ACHN (cell line): Measurements from ENCODE around the gene LRRC42.
"Not testable (repeated sequence)": the region's sequence is repeated elsewhere in the genome, so short reads cannot be mapped to it uniquely, and the experiment has no call there.

ENCODE experiments used
- DNase-seq: peaks from one replicate; pipeline ENCODE4 v3.0.0-alpha.2; 2015
- in situ Hi-C: cut with HindIII; loops from 2 replicates; pipeline ENCODE4 v1.10.0; 2017; ENCODE audit warnings: low sequenced_read_pairs, low pct_ligation_motif_present, low pct_unique_long_range_greater_than_20kb

The LRRC42 gene

DNA sequence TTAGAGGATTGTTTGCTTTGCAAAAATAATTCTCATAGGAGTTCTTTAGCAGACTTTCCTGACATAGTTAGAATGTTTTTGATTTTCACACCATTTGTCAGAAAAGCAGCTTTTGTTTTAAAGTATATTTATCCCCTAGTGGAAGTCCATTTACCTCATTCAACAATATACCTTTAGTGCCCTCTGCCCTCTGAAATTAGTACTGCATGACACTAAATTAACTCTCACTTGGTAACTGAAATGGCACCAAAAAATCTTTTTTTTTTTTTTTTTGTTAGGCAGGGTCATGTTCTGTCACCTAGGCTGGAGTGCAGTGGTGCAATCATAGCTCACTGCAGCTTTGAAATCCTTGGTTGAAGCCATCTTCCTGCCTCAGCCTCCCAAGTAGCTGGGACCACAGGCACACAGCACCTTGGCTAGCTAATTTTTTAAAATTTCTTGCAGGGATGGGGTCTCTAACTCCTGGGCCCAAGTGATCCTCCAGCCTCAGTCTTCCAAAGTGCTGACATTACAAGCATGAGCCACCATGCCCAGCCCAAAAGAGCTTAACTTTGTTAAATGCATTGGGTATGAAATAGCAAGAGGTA lies 13.6 kb downstream of the LRRC42 start:
- DNase-seq: peak; percentile 46
- in situ Hi-C loops: no loop called here

DNA sequence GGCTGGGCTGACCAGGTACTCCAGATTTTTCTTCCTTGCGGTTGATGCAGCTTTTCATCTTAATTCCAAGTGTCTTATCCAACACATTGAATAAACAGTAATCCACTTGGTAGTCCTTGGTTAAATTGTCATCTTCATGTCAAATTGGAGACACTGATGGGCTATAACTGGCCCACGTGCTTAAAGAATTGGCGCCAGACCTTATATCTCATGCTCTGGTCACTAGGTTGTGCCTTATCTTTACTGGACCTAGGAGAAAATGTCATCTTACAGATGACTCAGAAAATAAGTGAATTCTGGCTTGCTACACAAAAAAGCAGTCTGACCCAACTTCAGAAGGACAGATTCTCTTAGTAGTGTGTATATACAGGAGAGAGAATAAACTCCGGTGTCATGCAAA lies 16.2 kb downstream of the LRRC42 start:
- in situ Hi-C loops: no loop called here

DNA sequence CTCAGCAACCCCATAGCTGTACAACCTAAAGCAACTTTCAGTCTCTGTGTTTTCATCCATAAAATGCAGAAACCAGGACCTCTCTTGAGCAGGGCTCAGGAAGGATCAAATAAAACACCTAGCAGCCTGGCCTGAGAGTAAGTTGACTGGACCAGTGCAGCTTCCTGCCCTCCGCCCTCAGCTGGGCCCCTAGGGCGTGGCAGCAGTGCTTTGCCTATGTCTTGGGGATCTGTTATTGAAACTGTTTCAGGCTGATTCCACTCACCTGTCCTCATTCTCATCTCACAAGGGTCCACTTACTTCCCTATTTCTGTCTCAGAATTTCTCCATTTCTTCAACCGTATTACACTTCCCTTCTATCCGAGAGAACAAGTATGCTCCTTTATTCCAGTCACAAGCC lies 17.3 kb downstream of the LRRC42 start:
- DNase-seq: no peak
- in situ Hi-C loops: no loop called here

More for the DNA sequence above, 16.2 kb downstream of the LRRC42 start:
- DNase-seq: no peak

DNA sequence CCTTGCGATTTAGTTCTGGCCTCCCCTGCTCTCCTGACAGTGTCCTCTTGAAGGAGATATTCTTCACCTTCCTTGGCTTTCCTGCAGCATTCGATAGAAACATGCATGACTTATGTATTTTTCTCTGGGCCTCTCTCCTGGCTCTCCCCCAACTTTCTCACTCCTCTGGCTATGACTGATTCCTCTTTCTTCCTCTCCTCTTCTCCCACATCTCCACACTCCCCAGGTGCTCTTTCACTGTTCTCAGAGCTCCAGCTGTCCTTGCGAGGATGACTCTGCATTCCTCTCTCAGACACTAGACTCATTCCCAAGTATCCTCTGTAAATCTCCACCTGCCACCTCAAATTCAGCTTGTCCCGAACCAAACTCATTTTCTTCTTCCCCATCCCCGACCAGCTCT lies 18.0 kb downstream of the LRRC42 start:
- DNase-seq: no peak
- in situ Hi-C loops: no loop called here

DNA sequence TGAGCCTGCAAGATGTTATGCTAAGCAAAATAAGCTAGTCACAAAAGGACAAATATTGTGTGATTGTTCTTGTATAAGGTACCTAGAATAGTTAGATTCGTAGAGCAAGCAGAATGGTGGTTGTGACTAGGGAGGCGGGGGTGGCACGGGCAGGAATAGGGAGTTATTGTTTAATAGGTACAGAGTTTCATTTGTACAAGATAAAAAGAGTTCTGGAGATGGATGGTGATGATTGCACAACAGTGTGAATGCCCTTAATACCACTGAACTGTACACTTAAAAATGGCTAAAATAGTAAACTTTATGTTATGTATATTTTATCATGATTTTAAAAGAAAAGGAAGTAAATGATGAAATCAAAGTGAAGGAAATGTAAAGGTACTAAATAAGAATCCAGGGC lies 20.6 kb downstream of the LRRC42 start:
- in situ Hi-C loops: no loop called here
- no peak for DNase-seq

DNA sequence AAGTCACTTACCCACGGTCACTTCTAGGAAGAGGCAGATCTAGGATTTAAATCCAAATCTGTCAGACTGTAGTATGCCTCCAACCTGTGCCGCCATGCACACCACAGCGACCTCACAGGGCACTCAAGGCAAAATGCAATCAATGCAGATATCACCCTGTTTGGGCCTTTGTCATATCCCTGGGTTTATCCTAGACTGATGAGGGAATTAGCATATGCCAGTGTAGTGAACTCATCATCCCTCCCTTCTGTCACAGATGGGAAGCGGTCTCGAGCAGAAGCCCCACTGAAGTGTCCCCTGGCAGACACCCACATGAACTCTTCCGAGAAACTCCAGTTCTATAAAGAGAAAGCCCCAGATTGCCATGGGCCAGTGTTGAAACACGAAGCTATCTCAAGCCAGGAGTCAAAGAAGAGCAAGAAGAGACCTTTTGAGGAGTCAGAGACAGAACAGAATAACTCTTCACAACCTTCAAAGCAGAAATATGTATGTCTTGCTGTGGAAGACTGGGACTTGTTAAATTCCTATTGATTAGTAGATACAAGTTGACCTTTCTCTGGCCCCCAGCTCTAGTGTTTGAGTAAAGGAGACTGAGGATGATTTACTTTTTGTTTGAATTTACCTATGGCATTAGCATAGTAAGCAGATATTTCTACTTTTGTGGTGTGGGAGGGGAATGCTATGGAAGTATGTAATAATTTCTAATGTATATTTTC lies 21.4 kb downstream of the LRRC42 start:
- no peak for DNase-seq
- in situ Hi-C loops: no loop called here

DNA sequence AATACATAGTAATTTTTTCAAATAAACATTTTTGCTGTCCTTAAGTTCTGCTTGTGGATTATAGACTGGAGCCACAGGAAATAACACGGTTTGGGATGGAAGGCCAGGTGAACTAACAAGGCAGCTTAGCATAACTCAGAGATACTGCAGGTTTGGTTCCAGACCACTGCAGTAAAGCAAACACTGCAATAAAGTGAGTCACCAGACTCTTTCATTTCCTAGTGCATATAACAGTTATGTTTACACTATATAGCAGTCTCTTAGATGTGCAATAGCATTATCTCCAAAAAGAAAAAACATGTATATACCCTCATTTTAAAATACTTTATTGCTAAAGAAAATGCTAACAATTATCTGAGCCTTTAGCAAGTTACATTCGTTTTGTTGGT lies 22.0 kb downstream of the LRRC42 start:
- DNase-seq: no peak
- in situ Hi-C loops: no loop called here

DNA sequence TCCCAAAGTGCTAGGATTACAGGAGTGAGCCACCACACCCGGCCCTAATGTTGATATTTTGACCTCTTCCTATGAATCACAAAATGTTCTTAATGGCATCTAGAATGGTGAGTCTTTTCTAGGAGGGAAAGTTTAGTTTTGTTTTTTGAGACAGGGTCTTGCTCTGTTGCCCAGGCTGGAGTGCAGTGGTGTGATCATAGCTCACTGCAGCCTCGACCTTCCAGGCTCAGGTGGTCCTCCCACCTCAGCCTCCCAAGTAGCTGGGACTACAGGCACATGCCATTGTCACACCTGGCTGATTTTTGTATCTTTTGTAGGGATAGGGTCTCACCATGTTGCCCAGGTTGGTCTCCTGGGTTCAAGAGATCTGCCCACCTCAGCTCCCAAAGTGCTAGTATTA lies 23.2 kb downstream of the LRRC42 start:
- in situ Hi-C loops, DNase-seq: not testable (repeated sequence)

DNA sequence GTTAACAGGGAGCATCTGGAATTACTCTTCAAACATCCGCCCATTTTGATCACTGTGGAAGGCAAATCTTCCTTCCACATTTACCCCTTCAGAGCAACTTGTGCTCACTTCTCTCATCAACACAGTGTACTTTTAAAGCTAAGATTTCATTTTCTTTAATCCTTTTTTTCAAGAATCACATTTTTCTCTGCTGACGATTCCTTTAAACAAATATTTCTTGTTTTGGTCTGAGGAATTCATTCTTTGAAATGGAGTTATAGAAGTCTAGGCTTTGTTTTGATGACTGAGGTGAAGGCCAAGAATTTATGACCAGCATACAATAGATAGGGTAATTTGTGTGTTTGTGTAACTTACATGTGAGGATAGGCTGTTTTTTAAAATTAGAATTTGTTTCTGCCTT lies 25.6 kb downstream of the LRRC42 start:
- in situ Hi-C loops: no loop called here
- no peak for DNase-seq

DNA sequence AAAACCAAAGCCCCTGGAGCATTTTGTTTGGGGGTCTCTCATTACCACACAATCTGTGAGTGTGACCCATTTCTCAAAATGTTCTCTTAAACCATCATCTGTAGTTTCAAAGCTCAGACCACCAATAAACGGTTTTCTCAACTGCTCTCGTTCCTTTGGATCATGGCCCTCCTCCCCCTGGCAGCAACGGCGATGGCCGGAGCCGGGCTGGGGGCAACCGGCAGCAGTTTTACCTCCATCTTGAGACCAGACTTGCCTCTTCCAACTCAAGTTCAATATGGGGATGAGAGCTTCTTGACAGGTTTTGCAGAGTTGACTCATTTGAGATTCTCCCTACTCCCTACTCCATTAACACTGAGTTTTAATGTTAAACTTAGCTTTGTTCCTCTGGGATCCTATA lies 29.7 kb downstream of the LRRC42 start:
- DNase-seq: no peak
- in situ Hi-C loops: no loop called here

DNA sequence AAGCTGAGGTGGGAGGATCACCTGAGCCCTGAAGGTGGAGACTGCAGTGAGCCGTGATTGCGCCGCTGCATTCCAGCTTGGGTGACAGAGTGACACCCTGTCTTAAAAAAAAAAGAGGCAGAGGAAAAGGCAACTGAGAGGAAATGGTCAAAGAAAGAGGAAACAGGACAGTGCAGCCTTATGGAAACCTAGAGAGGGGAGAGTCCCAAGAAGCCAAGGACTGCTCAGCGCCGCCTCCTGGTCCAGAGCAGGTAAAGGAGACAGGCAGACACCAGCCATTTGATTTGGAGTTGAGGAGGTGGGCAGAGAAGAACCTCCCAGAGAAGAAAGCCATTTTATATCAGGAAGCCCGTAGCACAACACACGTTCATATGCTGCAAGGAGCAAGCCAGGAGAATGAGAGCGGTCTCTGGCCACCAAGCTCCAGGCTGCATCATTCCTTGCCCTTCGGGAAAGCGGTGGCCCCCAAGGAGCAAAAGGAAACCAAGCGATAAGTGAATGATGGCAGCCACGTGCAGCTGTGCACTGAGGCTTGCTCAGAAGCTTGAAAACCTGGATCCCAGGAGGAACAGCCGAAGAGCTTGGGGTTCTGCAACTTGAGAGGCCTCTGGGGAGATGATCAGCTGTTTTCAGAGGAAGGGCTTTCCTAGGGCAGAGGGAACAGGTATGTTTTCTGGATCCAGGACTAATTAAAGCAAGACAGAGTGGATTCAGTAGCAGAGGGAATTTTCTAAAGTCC lies 33.7 kb downstream of the LRRC42 start:
- in situ Hi-C loops: no loop called here
- DNase-seq: no peak

DNA sequence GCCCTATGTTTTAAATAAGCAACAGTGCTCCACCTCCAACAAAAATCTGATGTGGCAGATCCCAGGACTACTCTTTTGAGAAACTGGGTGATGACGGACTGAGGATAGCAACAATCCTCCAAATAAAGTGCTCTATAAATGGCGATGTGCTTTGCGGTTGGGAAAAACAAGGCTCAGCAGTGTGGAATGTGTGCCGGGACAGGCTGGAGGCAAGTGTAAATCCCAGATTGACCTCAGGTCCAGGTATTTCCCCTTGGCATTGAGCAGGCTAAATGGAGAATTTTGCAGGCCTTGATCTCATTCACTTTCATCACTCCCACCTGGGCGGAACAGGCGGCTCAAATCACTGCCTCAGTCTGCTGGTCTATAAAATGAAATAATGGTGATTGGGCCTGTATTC lies 35.1 kb downstream of the LRRC42 start:
- DNase-seq: no peak
- in situ Hi-C loops: no loop called here

DNA sequence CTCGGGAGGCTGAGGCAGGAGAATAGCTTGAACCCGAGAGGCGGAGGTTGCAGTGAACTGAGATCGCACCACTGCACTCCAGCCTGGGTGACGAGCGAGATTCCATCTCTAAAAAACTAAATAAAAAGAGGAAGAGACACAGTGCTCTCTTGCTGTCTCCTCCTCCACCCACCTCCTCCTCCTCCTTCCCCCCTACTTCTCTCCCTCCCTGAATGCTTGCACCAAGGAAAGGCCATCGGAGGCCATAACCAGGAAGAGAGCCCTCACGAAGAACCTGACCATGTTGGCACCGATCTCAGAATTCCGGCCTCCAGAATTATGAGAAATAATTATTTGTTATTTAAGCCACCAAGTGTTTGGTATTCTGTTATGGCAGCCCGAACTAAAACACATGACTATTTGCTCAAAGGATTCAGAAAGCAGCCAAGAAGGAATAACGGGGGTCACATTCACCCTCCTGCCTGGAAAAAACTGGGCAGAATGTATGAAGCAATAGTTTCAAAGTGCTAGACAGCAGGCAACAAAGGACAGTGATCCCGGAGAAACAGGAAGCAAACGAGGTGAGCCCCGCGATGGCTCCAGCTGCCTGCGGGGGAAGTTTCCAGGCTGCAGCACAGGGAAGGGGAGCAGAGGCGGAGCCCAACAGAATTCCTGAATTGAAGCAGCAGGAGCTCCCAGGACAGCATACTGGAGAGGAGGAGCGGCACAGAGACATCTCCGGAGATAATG lies 36.0 kb downstream of the LRRC42 start:
- in situ Hi-C loops: no loop called here
- peak; percentile 42 for DNase-seq

DNA sequence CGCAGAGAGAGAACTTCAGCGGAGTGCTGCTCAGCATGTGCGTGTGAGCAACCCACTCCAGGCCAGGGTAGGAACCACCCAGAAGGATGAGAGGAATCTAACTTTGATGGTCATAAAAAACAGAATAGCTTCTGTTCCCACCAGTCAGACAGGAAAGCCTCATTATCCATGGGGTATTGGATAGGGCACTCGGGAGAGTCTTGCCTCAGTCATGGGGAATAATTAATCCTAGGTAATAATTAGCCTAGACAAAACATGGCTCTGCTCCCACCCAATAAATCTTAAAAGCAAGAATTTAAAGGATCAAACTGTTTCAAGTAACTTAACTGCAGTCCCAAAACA lies 36.6 kb downstream of the LRRC42 start:
- in situ Hi-C loops: no loop called here
- DNase-seq: no peak

DNA sequence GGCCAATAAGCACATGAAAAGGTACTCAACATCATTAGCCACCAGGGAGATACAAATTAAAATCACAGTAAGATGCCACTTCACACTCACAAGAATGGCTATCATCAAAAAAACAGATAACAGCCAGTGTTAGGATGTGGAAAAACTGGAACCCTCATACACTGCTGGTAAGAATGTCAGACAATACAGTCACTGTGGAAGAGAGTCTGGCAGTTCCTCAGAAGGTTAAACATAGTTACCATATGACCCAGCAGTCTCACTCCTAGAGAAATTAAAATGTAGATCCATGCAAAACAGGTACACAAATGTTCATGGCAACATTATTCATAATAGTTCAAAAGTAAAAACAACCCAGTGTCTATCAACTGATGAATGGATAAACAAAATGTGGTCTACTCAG lies 38.6 kb downstream of the LRRC42 start:
- in situ Hi-C loops: no loop called here
- DNase-seq: no peak

DNA sequence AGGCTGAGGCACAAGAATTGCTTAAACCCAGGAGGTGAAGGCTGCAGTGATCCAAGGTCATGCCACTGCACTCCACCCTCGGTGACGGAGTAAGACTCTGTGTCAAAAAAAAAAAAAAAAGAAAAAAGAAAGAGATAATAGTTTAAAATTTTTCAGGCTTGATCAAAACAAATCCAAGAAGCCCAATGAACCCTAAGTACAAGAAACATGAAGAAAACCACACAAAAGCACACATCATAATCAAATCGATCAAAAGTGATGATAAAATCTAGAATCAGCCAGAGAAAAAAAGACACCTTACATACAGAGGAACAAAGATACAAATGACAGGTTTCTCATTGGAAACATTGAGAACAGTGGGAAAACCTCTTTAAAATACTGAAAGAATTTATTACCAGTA lies 40.3 kb downstream of the LRRC42 start:
- DNase-seq: no peak
- in situ Hi-C loops: no loop called here

DNA sequence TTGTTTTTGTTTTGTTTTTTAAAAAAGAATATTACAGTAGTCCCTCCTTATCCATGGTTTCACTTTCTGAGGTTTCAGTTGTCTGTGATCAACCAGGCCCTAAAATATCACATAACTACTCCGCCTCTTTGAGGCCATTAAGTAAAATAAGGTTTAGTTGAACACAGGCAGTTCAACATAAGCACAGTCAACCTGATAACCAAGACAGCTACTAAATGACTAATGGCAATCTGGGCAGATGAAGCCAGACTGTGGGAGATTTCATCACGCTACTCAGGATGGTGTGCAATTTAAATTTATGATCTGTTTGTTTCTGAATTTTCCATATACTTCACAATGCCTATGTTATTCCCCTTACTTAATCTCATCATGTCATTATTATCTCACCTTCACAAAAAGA lies 41.7 kb downstream of the LRRC42 start:
- in situ Hi-C loops: no loop called here
- no peak for DNase-seq

DNA sequence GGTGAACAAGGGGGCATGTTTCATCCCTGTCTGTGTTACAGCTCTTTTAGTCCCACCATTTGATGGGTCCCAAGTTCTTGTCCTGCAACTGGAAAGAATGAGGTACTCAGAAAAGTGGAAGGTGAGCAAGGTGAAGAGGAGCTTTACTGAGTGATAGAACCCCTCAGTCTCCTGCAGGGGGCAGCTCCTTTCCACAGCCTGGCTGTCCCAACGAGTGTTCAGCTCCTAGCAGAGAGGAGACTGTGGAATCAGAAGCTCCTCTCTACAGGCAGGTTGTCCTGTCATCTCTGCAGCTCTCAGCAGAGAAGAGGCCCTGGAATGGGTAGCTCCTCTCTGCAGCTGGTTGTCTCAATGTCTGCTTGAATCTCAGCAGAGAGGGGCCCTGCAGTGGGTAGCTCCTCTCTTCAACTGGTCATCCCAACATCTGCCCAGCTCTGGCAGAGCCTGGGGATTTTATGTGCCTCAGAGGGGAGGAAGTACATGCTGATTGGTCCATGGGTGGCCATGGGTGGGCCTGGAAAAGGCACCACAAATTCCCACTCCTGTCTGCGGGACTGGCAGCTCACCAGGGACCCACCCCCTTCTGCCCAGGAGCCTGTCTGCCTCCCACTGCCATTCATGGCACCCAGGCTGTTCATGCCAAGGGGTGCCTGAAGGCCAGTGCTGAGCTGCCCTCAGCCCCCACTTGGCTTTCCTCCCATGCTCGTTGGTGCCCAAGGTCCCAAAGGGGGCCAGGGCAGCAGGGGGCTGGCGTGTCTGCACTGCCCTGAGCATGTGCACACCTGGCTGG lies 46.1 kb downstream of the LRRC42 start:
- in situ Hi-C loops: no loop called here

DNA sequence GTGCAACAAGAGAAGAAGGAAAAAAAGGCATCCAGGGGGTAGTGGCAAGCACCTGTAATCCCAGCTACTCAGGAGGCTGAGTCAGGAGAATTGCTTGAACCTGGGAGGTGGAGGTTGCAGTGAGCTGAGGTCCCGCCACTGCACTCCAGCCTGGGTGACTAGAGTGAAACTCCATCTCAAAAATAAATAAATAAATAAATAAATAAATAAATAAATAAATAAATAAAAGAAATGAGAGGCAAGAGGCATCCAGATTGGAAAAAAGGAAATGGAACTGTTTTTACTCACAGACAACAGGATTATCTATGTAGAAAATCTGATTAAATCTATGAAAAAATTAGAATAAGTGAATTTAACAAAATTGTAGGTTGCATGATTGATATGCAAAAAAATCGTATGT lies 48.4 kb downstream of the LRRC42 start:
- in situ Hi-C loops, DNase-seq: not testable (repeated sequence)

More for the DNA sequence above, 46.1 kb downstream of the LRRC42 start:
- no peak for DNase-seq
